BJ (cell line): Measurements from ENCODE around the gene UBE2L6. TPM values are rescaled to one million over a fixed set of nuclear protein-coding genes. Genes with fewer than 3 reads are reported as not detected.

Experiments used
- CTCF ChIA-PET: fragments of 350-600 bp; formaldehyde crosslinking; extraction: SDS; loops from one replicate; lab custom pipeline; 2021; ENCODE audit warnings: antibody characterized with exemption, inconsistent platforms; lab: Yijun Ruan, JAX
- POLR2A ChIA-PET: fragments of 300-600 bp; sonication (Branson Sonifier 250); formaldehyde crosslinking; extraction: SDS; loops from one replicate; lab custom pipeline; 2021; ENCODE audit warnings: antibody characterized with exemption; lab: Charles Lee
- DNase-seq: peaks from one replicate; pipeline ENCODE4 v3.0.0-alpha.2; 2011; ENCODE audit warnings: low read depth
- H3K27me3 ChIP-seq: 2 replicates; pipeline ENCODE4 v1.6.0; 2011; ENCODE audit warnings: low read length; ENCODE audit not compliant: control insufficient read depth, insufficient read depth
- H3K36me3 ChIP-seq: 2 replicates; pipeline ENCODE4 v1.5.1; 2011; ENCODE audit warnings: low read length; ENCODE audit not compliant: control insufficient read depth, insufficient read depth
- H3K4me3 ChIP-seq: 2 replicates; pipeline ENCODE4 v1.5.1; 2011; ENCODE audit warnings: low read depth, mild to moderate bottlenecking, control low read depth, low read length
- CTCF ChIP-seq: IDR thresholded peaks from 2 replicates; pipeline ENCODE4 v1.5.1; 2011; ENCODE audit warnings: low read depth, mild to moderate bottlenecking, control low read depth, inconsistent platforms, low read length, moderate library complexity; ENCODE audit not compliant: insufficient read depth
- polyA plus RNA-seq: library from polyadenylated mRNA; depleted of rRNA; stranded (reverse); fragments of >200 nt; gene quantifications from 2 replicates; pipeline ENCODE4 v1.2.3, GENCODE V29; 2011

Gene UBE2L6
- polyA plus RNA-seq, 1 experiment: 67.0 TPM

DNA sequence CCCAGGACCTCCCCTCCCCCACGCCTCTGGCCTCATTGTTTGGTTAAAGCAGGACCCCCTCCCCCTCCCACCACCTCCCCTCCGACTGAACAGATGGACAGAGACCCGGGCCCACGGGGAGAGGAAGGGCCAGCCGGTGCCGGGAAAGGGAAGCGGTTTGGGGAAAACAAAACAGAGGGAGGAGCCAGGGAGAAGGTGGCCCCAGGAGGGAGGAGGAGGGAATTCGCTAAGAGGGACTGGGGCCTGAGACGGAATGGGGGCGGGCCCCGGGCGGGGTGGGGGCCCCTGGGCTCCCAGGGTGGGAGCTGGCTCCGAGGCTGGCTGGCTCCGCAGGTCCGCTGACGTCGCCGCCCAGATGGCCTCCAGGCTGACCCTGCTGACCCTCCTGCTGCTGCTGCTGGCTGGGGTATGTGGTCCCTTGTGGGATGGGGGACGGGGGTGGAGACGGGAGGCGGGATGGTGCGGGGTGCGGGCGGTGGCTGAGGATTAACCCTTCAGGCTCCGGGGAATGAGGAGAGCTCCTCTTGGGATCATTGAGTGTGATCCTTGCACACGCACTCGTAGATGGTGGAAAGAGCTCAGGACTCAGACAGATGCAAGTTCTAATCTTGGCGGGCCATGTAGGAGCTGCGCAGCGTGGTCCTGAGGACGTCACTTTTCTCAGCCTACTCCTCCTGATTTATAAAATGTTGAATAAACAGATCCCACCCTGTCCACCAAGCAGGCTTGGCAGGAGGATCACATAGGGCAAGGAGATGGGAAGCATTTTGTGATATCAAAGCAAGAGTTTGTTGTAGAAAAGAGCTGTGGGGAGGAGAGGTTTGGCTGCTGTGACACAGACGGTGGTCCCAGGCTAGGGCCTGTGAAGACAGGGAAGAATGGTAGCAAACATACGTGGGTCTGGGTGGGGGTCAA, 30.7 kb upstream of the UBE2L6 start:
- Histone ChIP-seq H3K36me3 (peaks cover 2% of the 10 kb centered on the region; the same call in 1 of the 2 replicates), H3K4me3 (peak overlapping the region; percentile 60)
- CTCF ChIA-PET: interaction anchor here (0.6 to 8.2 kb wide), 8 partner anchors 10 to 140 kb away, joined by 3 to 50 read pairs (median 4); partner anchors contain the start of gene UBE2L6

GRCh38 chr11:57597461-57597915, 30.0 kb upstream of the UBE2L6 start, which contains the start of gene SERPING1:
Gene SERPING1 (plus strand): TSS chr11:57597685. CDS start chr11:57598271, 586 bp downstream.
- no peak for DNase-seq
- no peak for TF ChIP-seq CTCF
- ChIA-PET CTCF (interaction anchor here (0.6 to 8.2 kb wide), 8 partner anchors 8 to 139 kb away, joined by 3 to 50 read pairs (median 4); partner anchors contain the start of gene UBE2L6), POLR2A (no interaction called here)
- 0 out of 2 replicates have a peak, but pooled peaks cover 5% of the 10 kb centered on the region for H3K27me3 ChIP-seq
- peaks cover 2% of the 10 kb centered on the region; the same call in 1 of the 2 replicates for H3K36me3 ChIP-seq
- peak within 1 kb of the TSS; percentile 60 for H3K4me3 ChIP-seq

More for the DNA sequence above, 30.7 kb upstream of the UBE2L6 start:
- H3K27me3 ChIP-seq: 0 out of 2 replicates have a peak, but pooled peaks cover 3% of the 10 kb centered on the region
- no peak for DNase-seq
- TF ChIP-seq CTCF: no peak
- POLR2A ChIA-PET: no interaction called here

DNA sequence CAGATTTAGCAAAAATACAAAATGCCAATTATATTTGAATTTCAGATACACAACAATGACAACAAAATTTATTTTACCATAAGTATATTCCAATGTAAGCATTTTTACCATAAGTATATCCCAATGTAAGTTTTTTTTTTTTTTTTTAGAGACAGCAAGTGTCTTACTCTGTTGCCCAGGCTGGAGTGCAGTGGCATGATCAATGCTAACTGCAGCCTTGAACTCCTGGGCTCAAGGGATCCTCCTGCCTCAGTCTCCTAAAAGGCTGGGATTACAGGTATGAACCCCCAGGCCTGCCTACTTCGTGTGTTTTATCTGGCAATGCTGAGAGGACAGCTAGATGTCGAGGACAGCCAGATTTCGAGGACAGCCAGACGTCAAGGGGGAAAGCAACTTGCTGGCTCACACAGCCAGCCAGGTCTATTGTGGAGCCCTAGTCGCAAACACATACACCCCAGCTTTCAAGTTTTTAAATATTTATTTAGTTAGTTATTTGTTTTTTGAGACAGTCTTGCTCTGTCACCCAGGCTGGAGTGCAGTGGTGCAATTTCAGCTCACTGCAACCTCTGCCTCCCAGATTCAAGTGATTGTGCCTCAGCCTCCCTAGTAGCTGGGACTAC, 28.9 kb upstream of the UBE2L6 start:
- no peak for DNase-seq
- CTCF ChIA-PET: interaction anchor here (0.6 to 8.2 kb wide), 4 partner anchors 21 to 51 kb away, joined by 3 to 50 read pairs (median 16); partner anchors contain the start of gene UBE2L6
- 0 out of 2 replicates have a peak, but pooled peaks cover 5% of the 10 kb centered on the region for H3K27me3 ChIP-seq
- POLR2A ChIA-PET: no interaction called here
- TF ChIP-seq CTCF: no peak
- no peaks in the 10 kb centered on the region; the same call in 1 of the 2 replicates for H3K36me3 ChIP-seq
- H3K4me3 ChIP-seq: no peak overlapping the region

- no peaks in the 10 kb centered on the region for H3K36me3 ChIP-seq
- H3K4me3 ChIP-seq: no peak overlapping the region
- POLR2A ChIA-PET: no interaction called here
- no peak for TF ChIP-seq CTCF
- CTCF ChIA-PET: interaction anchor here (1.3 kb wide), 1 partner anchor 9 kb away, joined by 3 read pairs; the partner anchor contains the start of gene SERPING1
- H3K27me3 ChIP-seq: peaks cover 3% of the 10 kb centered on the region; the same call in 1 of the 2 replicates
- no peak for DNase-seq
These were observed 20.7 kb upstream of the UBE2L6 start for GRCh38 chr11:57588046-57588710.
